ENCODE measurements around the gene PMS2. TPM values are rescaled to one million over a fixed set of nuclear protein-coding genes. Genes with fewer than 3 reads are reported as not detected.
A peak's percentile ranks its signal among the peaks of the same experiment; 100 is the strongest.

PMS2 gene
- total and polyA plus RNA-seq, 9 of the 15 experiments (the other 6 are each of a cell fraction or from before 2014, with no cell fraction given), result 4.9 to 27.6 (median 16.5) TPM

DNA sequence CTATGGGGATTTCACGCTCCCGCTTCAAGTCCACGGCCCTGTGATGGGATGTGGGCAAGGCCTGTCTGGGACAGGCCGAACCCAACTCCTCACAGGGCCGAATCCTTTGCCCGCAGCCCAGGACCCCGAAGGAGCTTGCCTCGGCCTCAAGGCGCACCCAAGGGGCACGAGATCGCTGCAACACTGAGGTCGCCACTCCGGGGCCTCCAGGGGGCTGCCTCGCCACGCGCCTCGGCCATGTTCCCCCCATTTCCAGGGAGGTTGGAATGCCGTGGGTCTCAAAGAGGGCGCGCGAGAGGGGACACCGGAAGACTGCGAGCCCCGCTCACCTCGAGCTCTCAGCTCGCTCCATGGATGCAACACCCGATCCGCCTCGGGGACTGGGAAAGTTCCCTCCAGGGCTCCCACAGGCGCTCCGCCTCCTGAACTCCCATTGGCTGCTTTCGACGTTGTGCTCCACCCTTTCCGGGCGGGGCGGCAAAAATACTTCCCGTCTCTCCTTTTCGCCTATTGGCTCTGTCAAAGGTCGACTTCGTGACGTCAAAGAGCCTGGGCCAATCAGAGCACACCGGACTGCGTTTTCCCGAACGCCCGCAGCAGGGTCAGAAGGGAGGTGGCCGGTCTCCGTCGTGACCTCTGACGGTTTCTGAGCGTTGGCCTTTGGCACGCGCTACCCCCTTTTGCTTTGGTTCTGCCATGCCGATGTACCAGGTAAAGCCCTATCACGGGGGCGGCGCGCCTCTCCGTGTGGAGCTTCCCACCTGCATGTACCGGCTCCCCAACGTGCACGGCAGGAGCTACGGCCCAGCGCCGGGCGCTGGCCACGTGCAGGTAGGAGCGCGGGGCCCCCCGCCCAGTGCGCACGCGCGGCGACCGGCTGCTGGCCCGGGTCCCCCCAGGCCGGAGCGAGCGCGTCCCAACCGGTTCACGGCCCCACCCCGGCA is at the start of gene PMS2, which contains the start of gene AIMP2 (continued):
- TF ChIP-seq ID3 (CRISPR knock-in tag; IDR thresholded peaks at IDR 0.05), result no peak
- peak; percentile 94 for TF ChIP-seq ID3 (tag; IDR thresholded peaks at IDR 0.05)
- TF ChIP-seq TBL1XR1 (IDR thresholded peaks at IDR 0.05; ENCODE audit: low read length in 2 of 2), result peak in 1 of 2 experiments; percentile 47; a peak in 1 of 4 replicates
- no peak for TF ChIP-seq PHTF2 (CRISPR knock-in tag; IDR thresholded peaks at IDR 0.05)
- 0 out of 2 replicates have a peak, but pooled peaks have one; percentile 13 for TF ChIP-seq OTX1 (CRISPR knock-in tag; IDR thresholded peaks at IDR 0.05)
- TF ChIP-seq NCOA4 (IDR thresholded peaks at IDR 0.05; ENCODE audit: partially characterized antibody), result no peak
- no peak for TF ChIP-seq HDGF (IDR thresholded peaks at IDR 0.05)
- no peak; the same call in 1 of the 2 replicates for TF ChIP-seq TRIM28 (IDR thresholded peaks at IDR 0.05)
- TF ChIP-seq TOE1 (IDR thresholded peaks at IDR 0.05; ENCODE audit: borderline replicate concordance), result peak; percentile 61; the same call in 1 of the 2 replicates
- TF ChIP-seq TOE1 (CRISPR knock-in tag; IDR thresholded peaks at IDR 0.05; ENCODE audit: borderline replicate concordance, low read depth), result peak; percentile 86
- TF ChIP-seq NR0B1 (IDR thresholded peaks at IDR 0.05; ENCODE audit: partially characterized antibody), result no peak
- TF ChIP-seq POLR2B (IDR thresholded peaks at IDR 0.05; ENCODE audit: low read depth, partially characterized antibody), result peak; percentile 90
- TF ChIP-seq MECOM (CRISPR knock-in tag; IDR thresholded peaks at IDR 0.05), result no peak
- no peak for TF ChIP-seq JUNB (CRISPR knock-in tag; conservative IDR thresholded peaks at IDR 0.05)
- TF ChIP-seq, protein P1, sequence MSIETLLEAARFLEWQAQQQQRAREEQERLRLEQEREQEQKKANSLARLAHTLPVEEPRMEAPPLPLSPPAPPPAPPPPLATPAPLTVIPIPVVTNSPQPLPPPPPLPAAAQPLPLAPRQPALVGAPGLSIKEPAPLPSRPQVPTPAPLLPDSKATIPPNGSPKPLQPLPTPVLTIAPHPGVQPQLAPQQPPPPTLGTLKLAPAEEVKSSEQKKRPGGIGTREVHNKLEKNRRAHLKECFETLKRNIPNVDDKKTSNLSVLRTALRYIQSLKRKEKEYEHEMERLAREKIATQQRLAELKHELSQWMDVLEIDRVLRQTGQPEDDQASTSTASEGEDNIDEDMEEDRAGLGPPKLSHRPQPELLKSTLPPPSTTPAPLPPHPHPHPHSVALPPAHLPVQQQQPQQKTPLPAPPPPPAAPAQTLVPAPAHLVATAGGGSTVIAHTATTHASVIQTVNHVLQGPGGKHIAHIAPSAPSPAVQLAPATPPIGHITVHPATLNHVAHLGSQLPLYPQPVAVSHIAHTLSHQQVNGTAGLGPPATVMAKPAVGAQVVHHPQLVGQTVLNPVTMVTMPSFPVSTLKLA (conservative IDR thresholded peaks at IDR 0.05), result peak; percentile 99 to 100
- TF ChIP-seq MTA1 (IDR thresholded peaks at IDR 0.05; ENCODE audit: borderline replicate concordance), result no peak
- no peak for TF ChIP-seq ETV6 (IDR thresholded peaks at IDR 0.05; ENCODE audit: borderline replicate concordance in 1 of 2, low read depth in 2 of 2, low read length in 1 of 2)
- TF ChIP-seq ETV6 (CRISPR knock-in tag; IDR thresholded peaks at IDR 0.05; ENCODE audit: borderline replicate concordance), result 0 out of 2 replicates have a peak, but pooled peaks have one; percentile 86
- TF ChIP-seq HNRNPK (IDR thresholded peaks at IDR 0.05; ENCODE audit: low read depth, low read length, poor library complexity, severe bottlenecking), result no peak
- TF ChIP-seq ZBTB2 (IDR thresholded peaks at IDR 0.05), result 0 out of 2 replicates have a peak, but pooled peaks have one; percentile 33
- no peak; the same call in 1 of the 2 replicates for TF ChIP-seq TFE3 (CRISPR knock-in tag; IDR thresholded peaks at IDR 0.05)
